Measurements from ENCODE around the gene SMIM27.
"Not testable (repeated sequence)": the region's sequence is repeated elsewhere in the genome, so short reads cannot be mapped to it uniquely, and the experiment has no call there.

Gene SMIM27, protein sequence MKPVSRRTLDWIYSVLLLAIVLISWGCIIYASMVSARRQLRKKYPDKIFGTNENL

DNA sequence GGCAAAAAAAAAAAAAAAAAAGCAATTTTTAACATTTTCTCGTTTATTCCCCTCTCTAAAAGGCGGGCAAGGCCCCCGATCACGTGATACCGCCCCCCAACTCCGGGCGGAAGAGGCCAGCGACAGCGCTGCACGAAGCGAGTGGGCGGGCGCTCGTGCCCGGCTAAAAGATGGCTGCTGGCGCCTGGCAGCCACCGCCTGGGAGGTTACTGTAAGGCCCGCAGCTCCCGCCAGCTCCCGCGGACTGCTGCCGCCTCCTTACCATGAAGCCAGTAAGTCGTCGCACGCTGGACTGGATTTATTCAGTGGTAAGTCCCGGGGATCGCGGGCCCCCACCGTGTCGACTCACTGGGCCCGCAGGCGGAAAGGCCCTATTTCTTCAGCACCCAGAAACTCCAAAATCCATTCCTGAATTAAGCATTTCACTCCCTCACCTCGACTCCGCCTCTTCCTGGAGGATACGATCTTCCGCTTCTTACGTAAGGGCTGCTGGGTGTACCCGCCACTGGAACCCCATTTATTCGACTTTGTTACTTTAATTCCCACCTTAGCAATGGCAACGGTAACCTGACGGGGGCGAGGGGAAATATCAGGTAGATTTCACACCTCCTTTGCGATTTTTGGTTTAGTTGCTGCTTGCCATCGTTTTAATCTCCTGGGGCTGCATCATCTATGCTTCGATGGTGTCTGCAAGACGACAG lies at the start of gene SMIM27, which contains the start of gene TOPORS:
SMIM27 (plus strand) TSS at position 156 of the 701 bp plus-strand sequence; CDS start at position 264, 108 bp downstream.
TOPORS (minus strand) TSS at position 415 of the 701 bp plus-strand sequence; CDS start at position 265, 150 bp downstream.
- intact Hi-C loops (cut with micrococcal nuclease): loop anchor here (1.0 kb wide), 2 partner anchors 20 to 168 kb away; partner anchors contain the start of gene ACO1
- Mint-ChIP-seq H3K27ac (peak within 1 kb of the TSS; percentile 94), H3K4me3 (peak within 1 kb of the TSS; percentile 83), H3K4me1 (ENCODE audit: low read depth) (peaks cover 42% of the 10 kb centered on the region), H3K36me3 (ENCODE audit: low read depth) (peaks cover 54% of the 10 kb centered on the region), H3K9me3 (no peaks in the 10 kb centered on the region), H3K27me3 (no peaks in the 10 kb centered on the region)

DNA sequence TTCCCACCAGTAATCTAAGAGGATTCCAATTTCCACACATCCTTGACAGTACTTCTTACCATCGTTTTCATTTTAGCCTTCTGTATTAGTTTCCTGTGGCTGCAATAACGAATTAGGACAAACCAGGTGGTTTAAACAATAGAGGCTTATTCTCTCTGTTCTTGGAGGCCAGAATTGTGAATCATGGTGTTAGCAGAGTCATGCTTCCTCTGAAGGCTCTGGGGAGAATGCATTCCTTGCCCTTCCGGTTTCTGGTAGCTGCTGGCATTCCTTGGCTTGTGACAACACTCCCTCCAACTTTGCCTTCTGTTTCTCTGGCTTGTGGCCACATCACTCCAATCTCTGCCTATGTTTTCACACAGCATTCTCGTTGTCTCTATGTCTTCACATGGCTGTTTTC lies 49.7 kb upstream of the SMIM27 start:
- no peaks in the 10 kb centered on the region for H3K4me1 Mint-ChIP-seq (ENCODE audit: low read depth)
- no peaks in the 10 kb centered on the region for H3K9me3 Mint-ChIP-seq
- H3K27ac Mint-ChIP-seq: no peak overlapping the region
- H3K27me3 Mint-ChIP-seq: no peaks in the 10 kb centered on the region
- intact Hi-C loops (cut with micrococcal nuclease): no loop called here
- H3K4me3 Mint-ChIP-seq: no peak overlapping the region
- H3K36me3 Mint-ChIP-seq (ENCODE audit: low read depth): peaks cover 28% of the 10 kb centered on the region

DNA sequence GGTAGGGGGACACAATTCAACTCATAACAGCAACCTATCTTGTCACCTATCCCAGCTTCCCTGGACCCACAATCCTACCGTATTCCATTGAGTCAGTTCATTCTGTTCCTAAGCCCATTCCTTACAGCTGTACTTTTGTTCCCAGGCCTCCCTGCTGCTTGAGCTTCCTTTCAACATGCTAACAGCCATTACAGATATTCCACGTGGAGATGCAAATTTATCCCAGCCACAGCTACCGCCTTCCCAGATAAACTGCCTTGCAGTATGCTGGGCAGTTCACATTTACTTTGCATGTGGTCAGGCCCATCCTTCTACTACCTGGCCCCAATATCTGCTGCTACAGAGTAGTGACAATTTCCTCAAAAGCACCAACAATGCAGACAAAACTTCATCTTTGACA lies 49.1 kb upstream of the SMIM27 start:
- H3K27me3 Mint-ChIP-seq: no peaks in the 10 kb centered on the region
- no peaks in the 10 kb centered on the region for H3K9me3 Mint-ChIP-seq
- peaks cover 22% of the 10 kb centered on the region for H3K36me3 Mint-ChIP-seq (ENCODE audit: low read depth)
- intact Hi-C loops (cut with micrococcal nuclease): no loop called here
- no peaks in the 10 kb centered on the region for H3K4me1 Mint-ChIP-seq (ENCODE audit: low read depth)
- no peak overlapping the region for H3K27ac Mint-ChIP-seq
- no peak overlapping the region for H3K4me3 Mint-ChIP-seq

DNA sequence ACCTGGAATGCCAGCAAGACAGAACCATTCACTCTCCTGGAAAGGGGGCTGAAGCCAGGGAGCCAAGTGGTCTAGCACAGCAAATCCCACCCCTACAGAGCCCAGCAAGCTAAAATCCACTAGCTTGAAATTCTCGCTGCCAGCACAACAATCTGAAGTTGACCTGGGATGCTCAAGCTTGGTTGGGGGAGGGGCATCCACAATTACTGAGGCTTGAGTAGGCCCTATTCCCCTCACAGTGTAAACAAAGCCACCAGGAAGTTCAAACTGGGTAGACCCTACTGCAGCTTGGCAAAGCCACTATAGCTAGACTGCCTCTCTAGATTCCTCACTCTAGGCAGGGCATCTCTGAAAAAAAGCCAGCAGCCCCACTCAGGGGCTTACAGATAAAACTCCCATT lies 43.4 kb upstream of the SMIM27 start:
- H3K27ac Mint-ChIP-seq: no peak overlapping the region
- intact Hi-C loops (cut with micrococcal nuclease): no loop called here
- peaks cover 14% of the 10 kb centered on the region for H3K4me1 Mint-ChIP-seq (ENCODE audit: low read depth)
- H3K9me3 Mint-ChIP-seq: no peaks in the 10 kb centered on the region
- H3K36me3 Mint-ChIP-seq (ENCODE audit: low read depth): no peaks in the 10 kb centered on the region
- H3K27me3 Mint-ChIP-seq: no peaks in the 10 kb centered on the region
- no peak overlapping the region for H3K4me3 Mint-ChIP-seq

DNA sequence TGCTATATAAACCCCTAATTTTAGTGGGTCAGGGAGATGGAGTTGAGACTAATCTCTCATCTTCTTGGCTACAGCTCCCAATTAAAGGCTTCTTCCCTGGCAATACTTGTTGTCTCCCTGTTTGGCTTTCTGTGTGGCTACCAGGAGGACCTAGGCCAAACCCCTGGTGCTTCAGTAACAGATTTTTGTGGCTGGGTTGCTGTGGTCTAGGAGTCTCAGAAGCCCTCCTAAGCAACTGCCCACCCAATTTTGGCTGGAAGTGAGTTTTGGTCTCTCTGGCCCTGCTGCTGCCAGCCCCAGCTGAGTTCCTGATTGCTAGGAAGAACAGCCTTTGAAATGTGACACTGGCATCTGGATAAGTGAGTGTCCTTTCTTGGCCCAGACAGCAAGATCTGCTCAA lies 35.9 kb upstream of the SMIM27 start:
- Mint-ChIP-seq H3K9me3 (no peaks in the 10 kb centered on the region), H3K27ac (no peak overlapping the region), H3K36me3 (ENCODE audit: low read depth) (no peaks in the 10 kb centered on the region), H3K4me3 (no peak overlapping the region), H3K4me1 (ENCODE audit: low read depth) (peaks cover 8% of the 10 kb centered on the region), H3K27me3 (no peaks in the 10 kb centered on the region)
- intact Hi-C loops (cut with micrococcal nuclease): no loop called here

DNA sequence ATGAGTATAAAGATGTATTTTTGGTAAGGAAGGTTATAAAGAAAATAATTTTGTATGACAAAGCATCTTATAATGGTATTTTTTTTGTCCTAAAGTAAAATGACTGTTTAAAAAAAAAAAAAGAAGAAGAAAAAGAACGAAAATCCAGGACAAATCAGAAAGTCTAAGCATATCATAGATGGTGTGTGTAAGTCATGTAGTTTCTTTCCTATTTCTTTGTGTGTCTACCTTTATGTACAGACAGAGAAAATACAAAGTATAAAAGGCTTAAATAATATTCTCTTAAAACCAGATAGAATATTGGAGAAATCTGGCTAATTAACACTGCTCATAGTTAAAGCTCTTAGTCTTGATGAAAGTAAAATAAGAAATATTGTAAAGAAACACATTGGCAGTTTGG lies 33.9 kb upstream of the SMIM27 start:
- Mint-ChIP-seq H3K4me3 (no peak overlapping the region), H3K36me3 (ENCODE audit: low read depth) (peaks cover 7% of the 10 kb centered on the region), H3K4me1 (ENCODE audit: low read depth) (peaks cover 6% of the 10 kb centered on the region), H3K27me3 (no peaks in the 10 kb centered on the region), H3K27ac (no peak overlapping the region), H3K9me3 (no peaks in the 10 kb centered on the region)
- intact Hi-C loops (cut with micrococcal nuclease): no loop called here

DNA sequence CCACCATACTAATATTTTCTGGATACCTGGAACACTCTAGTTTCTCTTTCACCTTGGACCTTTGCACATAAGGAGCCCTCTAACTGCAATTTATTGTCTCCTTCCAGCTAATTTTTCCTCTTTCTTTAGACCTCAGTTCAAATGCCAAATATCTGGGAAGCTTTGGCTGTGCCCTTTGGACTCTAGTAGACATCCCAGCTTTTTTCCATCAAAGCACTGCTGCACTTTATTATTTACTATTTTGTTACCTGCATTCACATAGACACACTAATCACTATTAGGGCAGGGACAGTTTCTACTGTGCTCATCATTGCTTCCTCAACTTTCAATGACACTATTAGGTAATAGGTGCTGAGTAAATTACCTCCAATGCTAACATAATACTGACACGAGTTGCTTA lies 28.2 kb upstream of the SMIM27 start:
- intact Hi-C loops (cut with micrococcal nuclease): no loop called here
- Mint-ChIP-seq H3K4me3 (no peak overlapping the region), H3K27me3 (no peaks in the 10 kb centered on the region), H3K4me1 (ENCODE audit: low read depth) (peaks cover 25% of the 10 kb centered on the region), H3K36me3 (ENCODE audit: low read depth) (peaks cover 25% of the 10 kb centered on the region), H3K9me3 (no peaks in the 10 kb centered on the region), H3K27ac (no peak overlapping the region)

DNA sequence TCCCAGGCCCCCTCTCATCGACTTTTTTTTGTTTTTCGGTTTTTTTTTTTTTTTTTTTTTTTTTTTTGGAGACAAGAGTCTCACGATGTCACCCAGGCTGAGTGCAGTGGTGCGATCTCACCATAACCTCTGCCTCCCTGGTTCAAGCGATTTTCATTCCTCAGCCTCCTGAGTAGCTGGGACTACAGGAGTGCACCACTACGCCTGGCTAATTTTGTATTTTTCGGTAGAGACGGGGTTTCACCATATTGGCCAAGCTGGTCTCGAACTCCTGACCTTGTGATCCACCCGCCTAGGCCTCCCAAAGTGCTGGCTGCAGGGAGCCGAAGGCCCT lies 27.6 kb upstream of the SMIM27 start:
- peaks cover 25% of the 10 kb centered on the region for H3K36me3 Mint-ChIP-seq (ENCODE audit: low read depth)
- peaks cover 25% of the 10 kb centered on the region for H3K4me1 Mint-ChIP-seq (ENCODE audit: low read depth)
- H3K9me3 Mint-ChIP-seq; H3K27me3 Mint-ChIP-seq; H3K27ac Mint-ChIP-seq; intact Hi-C loops (cut with micrococcal nuclease): not testable (repeated sequence)
- peak overlapping the region; percentile 78 for H3K4me3 Mint-ChIP-seq

DNA sequence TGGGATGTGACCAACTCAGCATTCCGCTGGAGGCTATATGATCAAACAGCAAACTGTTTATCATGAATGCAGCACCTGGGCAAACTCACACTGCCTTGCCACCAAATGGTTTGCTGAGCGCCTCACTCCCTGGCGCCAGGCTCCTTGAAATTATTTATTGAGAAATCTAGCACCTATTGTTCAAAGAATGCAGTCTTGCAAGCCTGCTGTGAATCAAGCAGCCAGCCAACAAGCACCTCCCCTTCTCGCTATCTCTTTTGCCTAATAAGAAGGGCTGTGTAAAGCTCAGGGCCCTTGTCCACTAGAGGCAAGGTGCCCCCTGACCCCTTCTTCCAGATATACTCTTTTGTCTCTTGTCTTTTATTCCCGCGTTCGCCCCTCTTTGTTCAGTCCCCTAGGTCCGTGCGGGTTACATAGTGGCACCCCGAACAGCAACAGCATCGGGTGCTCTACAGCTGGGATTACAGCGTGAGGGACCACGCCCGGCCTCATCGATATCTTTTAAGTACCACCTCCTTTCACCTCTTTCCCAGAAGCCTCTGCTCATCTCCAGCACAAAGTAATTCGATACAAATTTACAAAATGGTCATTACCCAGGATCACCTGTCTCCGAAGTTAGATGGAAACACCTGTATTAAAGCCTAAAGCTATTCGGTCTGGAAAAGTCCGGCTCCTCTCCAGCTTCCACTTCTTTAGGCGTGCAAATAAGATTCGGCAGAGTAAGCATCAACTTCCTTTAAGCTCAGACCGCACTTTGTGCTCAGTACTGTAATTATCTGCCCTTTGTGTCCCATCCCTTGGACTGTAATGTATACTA lies 27.0 kb upstream of the SMIM27 start:
- Mint-ChIP-seq H3K4me3 (peak overlapping the region; percentile 78), H3K9me3 (no peaks in the 10 kb centered on the region), H3K27me3 (no peaks in the 10 kb centered on the region), H3K4me1 (ENCODE audit: low read depth) (peaks cover 25% of the 10 kb centered on the region), H3K27ac (peak overlapping the region; percentile 90), H3K36me3 (ENCODE audit: low read depth) (peaks cover 25% of the 10 kb centered on the region)
- intact Hi-C loops (cut with micrococcal nuclease): loop anchor here (5.0 kb wide), 1 partner anchor 47 kb away; the partner anchor contains the start of gene NDUFB6

DNA sequence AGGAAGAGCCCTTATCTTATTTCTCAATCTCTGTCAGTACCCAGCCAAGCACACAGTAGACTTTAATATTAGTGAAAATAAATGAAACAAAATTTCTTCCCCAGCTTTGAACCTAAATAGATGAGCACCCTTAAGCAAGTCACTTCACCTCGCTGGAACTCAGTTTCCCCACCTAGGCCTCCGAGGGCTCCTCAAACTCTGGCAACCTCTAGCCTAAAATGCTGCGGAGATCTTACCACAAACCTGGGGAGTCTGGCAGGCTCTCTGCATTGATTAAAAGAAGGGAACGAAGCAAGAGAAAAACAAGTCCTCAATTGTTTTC lies 26.5 kb upstream of the SMIM27 start:
- H3K4me3 Mint-ChIP-seq: peak overlapping the region; percentile 78
- H3K9me3 Mint-ChIP-seq: no peaks in the 10 kb centered on the region
- intact Hi-C loops (cut with micrococcal nuclease): loop anchor here (1.0 to 5.0 kb wide), 3 partner anchors 25 to 141 kb away; partner anchors contain the start of genes ACO1 and NDUFB6
- H3K27ac Mint-ChIP-seq: peak overlapping the region; percentile 90
- peaks cover 25% of the 10 kb centered on the region for H3K4me1 Mint-ChIP-seq (ENCODE audit: low read depth)
- peaks cover 25% of the 10 kb centered on the region for H3K36me3 Mint-ChIP-seq (ENCODE audit: low read depth)
- no peaks in the 10 kb centered on the region for H3K27me3 Mint-ChIP-seq

DNA sequence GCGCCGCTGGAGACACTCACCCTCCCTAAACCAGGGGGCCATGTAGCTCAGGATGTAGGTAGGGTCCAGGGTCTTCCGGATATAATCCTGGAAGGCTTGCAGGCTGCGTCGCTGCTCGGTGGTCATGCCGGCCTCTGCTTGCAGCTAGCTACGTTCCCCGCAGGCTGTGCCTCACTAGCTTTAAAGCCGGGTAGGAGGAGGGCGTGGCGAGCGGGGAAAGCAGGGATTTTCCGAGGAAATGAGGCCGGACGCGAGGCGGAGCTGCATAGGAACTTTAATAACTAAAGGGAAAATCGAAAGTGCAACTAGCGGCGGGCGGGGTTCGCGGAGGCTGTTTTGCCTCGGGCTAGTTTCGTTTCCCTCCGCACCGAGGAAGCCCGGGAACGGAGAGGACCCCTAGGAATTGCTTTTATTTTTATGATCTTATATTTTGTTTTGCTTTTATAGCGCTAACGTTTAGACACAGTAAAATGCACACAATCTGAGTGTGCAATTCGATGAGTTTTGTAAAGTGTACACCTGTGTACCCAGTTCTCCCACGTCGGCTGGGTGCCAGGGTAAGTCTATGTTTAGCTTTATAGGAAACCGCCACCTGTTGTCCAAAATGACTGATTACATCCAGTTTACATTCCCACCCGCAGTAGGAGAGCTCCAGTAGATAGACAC lies 26.0 kb upstream of the SMIM27 start, which contains the start of gene RIGI:
RIGI (minus strand) TSS at position 156 of the 666 bp plus-strand sequence; CDS start at position 126, 30 bp downstream.
- Mint-ChIP-seq H3K4me1 (ENCODE audit: low read depth) (peaks cover 25% of the 10 kb centered on the region), H3K36me3 (ENCODE audit: low read depth) (peaks cover 25% of the 10 kb centered on the region), H3K27ac (peak within 1 kb of the TSS; percentile 90), H3K4me3 (peak within 1 kb of the TSS; percentile 78), H3K9me3 (no peaks in the 10 kb centered on the region), H3K27me3 (no peaks in the 10 kb centered on the region)
- intact Hi-C loops (cut with micrococcal nuclease): loop anchor here (1.0 to 5.0 kb wide), 3 partner anchors 24 to 142 kb away; partner anchors contain the start of genes ACO1 and NDUFB6

DNA sequence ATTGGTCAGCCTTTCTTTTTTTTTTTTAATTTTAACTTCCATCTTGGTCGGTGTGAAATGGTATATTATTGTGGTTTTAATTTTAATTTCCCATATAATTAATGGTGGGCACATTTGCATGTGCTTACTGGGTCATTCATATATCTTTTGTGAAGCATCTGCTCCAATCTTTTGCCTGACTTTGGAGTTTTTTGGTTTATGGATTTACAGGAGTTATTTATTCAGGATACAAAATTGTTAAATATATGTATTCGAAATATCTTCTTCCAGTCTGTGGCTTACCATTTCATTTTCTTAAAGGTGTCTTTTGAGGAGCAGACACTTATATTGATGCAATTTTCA lies 25.4 kb upstream of the SMIM27 start:
- Mint-ChIP-seq H3K27me3 (no peaks in the 10 kb centered on the region), H3K9me3 (no peaks in the 10 kb centered on the region), H3K4me1 (ENCODE audit: low read depth) (peaks cover 25% of the 10 kb centered on the region), H3K36me3 (ENCODE audit: low read depth) (peaks cover 25% of the 10 kb centered on the region), H3K4me3 (peak overlapping the region; percentile 78), H3K27ac (peak overlapping the region; percentile 90)
- intact Hi-C loops (cut with micrococcal nuclease): loop anchor here (1.0 to 5.0 kb wide), 3 partner anchors 24 to 142 kb away; partner anchors contain the start of genes ACO1 and NDUFB6

DNA sequence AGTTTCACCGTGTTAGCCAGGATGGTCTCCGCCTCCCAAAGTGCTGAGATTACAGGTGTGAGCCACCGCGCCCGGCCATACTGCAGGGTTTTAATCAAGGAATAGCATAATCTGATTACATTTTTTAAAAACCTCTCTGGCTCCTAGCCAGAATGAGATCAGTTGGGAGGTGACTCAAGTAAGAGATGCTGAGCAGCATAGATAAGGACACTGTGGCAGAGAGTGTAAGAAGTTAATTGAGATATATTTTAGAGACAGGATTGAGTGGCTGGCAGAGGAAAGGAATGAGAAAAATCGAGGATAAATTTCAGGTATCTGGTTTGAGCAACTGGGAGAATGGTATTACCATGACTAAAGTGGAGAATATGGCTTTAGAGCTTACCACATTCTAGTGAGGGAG lies 18.8 kb upstream of the SMIM27 start:
- Mint-ChIP-seq H3K27ac (no peak overlapping the region), H3K4me1 (ENCODE audit: low read depth) (no peaks in the 10 kb centered on the region), H3K36me3 (ENCODE audit: low read depth) (peaks cover 37% of the 10 kb centered on the region), H3K9me3 (no peaks in the 10 kb centered on the region), H3K27me3 (no peaks in the 10 kb centered on the region), H3K4me3 (no peak overlapping the region)
- intact Hi-C loops (cut with micrococcal nuclease): no loop called here

DNA sequence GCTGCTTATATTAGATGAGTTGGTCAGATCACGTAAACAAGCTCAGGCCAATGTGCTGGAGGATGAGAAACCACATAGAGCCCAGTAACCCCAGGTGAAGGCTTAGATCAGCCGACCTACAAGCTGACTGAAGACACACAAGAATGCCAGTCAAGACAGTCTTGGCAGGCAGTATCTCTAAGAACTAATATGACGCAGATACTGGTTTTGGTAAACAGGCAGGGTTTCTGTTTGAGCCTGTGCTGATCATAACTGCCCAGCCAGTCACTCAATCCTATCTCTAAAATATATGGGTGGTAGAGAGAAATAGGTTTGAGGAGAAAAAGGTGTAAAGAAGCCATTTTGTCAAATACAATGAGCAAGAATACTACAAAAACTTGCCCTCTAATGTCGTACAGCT lies 18.3 kb upstream of the SMIM27 start:
- intact Hi-C loops (cut with micrococcal nuclease): no loop called here
- no peak overlapping the region for H3K27ac Mint-ChIP-seq
- peaks cover 35% of the 10 kb centered on the region for H3K36me3 Mint-ChIP-seq (ENCODE audit: low read depth)
- no peaks in the 10 kb centered on the region for H3K9me3 Mint-ChIP-seq
- H3K27me3 Mint-ChIP-seq: no peaks in the 10 kb centered on the region
- H3K4me3 Mint-ChIP-seq: no peak overlapping the region
- no peaks in the 10 kb centered on the region for H3K4me1 Mint-ChIP-seq (ENCODE audit: low read depth)
